ENCODE results near the gene CCL13. TPM values are rescaled to one million over a fixed set of nuclear protein-coding genes. Genes with fewer than 3 reads are reported as not detected.

Gene CCL13
- total and polyA plus RNA-seq, 10 of the 15 experiments (the other 5 are each of a cell fraction or from before 2014, with no cell fraction given): not detected

DNA sequence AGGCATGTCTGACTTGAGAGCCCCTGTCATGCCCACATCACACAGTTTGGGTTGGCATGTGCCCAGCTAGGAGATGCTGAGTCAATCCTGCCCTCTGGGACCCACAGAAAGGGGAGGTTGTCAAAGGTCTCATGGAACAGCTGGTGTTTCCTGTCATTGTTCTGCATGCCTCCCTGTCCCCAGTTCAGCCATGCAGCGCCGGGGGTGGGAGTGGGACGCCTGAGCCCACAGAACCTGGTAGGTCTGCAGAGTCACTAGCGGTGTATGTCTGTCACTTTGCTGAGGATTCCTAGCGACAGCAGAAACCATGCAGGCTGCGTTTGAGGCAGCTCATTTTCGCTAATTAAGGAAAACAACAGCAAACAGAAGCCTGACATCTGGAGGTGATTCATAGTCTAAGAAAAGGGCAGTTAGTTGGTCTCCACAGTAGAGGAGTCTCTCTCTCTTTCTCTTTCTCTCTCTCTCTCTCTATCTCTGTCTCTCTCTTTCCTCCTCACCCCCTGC lies 26.4 kb downstream of the CCL13 start:
- Histone ChIP-seq H3K4me3 (no peak overlapping the region), H3K27ac (ENCODE audit: control insufficient read depth, insufficient read depth) (no peak overlapping the region), H2AFZ (ENCODE audit: control insufficient read depth, low read depth, low read length) (no peak overlapping the region), H3K36me3 (ENCODE audit: control insufficient read depth in 2 of 2, insufficient read depth in 2 of 2, low read length in 1 of 2) (no peaks in the 10 kb centered on the region), H3K27me3 (replicated peaks in 1 of 2; ENCODE audit: control insufficient read depth in 2 of 2, insufficient read depth in 2 of 2, low read length in 1 of 2) (no peaks in the 10 kb centered on the region), H4K20me1 (ENCODE audit: control insufficient read depth, insufficient read depth) (no peaks in the 10 kb centered on the region; the same call in 1 of the 2 replicates), H3K79me2 (ENCODE audit: control insufficient read depth, insufficient read depth, low read length) (no peaks in the 10 kb centered on the region), H3K9me3 (replicated peaks; ENCODE audit: control insufficient read depth, insufficient read depth, low read length) (no peaks in the 10 kb centered on the region; the same call in 1 of the 3 replicates), H3K4me1 (ENCODE audit: control insufficient read depth, insufficient read depth, low read length) (peaks cover 22% of the 10 kb centered on the region), H3K4me2 (ENCODE audit: control insufficient read depth, insufficient read depth) (peak overlapping the region; percentile 50; the same call in 1 of the 2 replicates), H3K9ac (ENCODE audit: control insufficient read depth, insufficient read depth, low read length) (no peak overlapping the region)
- SMC1A ChIA-PET (ENCODE audit: uncharacterized antibody, unreplicated experiment): interaction anchor here (0.6 to 3.6 kb wide), 11 partner anchors 10 to 1207 kb away, joined by 3 to 20 read pairs (median 4); partner anchors contain the start of gene CCL13
- BruUV-seq (replicated peaks): no TSS peak
- RAD21 ChIA-PET (ENCODE audit: unreplicated experiment): interaction anchor here (0.9 to 1.3 kb wide), 6 partner anchors 9 to 707 kb away, joined by 3 to 7 read pairs (median 4); no protein-coding TSS in a partner anchor
- POLR2A ChIA-PET: interaction anchor here (0.6 to 1.6 kb wide), 3 partner anchors 11 to 149 kb away, joined by 3 to 5 read pairs (median 3); no protein-coding TSS in a partner anchor
- peak; percentile 68 for ATAC-seq
- FAIRE-seq: no peak
- intact Hi-C loops (cut with micrococcal nuclease; ENCODE audit: unreplicated experiment) (no loop called here), in situ Hi-C loops (cut with MboI) (no loop called here)
- 21% methylated on average over 7 of the region's 7 CpGs for WGBS (ENCODE audit: insufficient coverage, insufficient replicate concordance, low lambda C conversion rate, missing lambda C conversion rate)
- peak; percentile 49 for DNase-seq (ENCODE audit: low read depth, low spot score)
- CTCF ChIA-PET: interaction anchor here (0.6 to 3.5 kb wide), 12 partner anchors 10 to 184 kb away, joined by 3 to 40 read pairs (median 4); partner anchors contain the start of gene CCL1
- TF ChIP-seq GABPA (IDR thresholded peaks at IDR 0.05; ENCODE audit: low read depth) (no peak), FOXM1 (IDR thresholded peaks at IDR 0.05; ENCODE audit: low read depth, low read length) (no peak), PML (IDR thresholded peaks at IDR 0.05; ENCODE audit: low read length) (no peak), FOS (IDR thresholded peaks at IDR 0.05; ENCODE audit: borderline replicate concordance, extremely low read depth, insufficient read length) (no peak)
- TF ChIP-seq, protein P1, sequence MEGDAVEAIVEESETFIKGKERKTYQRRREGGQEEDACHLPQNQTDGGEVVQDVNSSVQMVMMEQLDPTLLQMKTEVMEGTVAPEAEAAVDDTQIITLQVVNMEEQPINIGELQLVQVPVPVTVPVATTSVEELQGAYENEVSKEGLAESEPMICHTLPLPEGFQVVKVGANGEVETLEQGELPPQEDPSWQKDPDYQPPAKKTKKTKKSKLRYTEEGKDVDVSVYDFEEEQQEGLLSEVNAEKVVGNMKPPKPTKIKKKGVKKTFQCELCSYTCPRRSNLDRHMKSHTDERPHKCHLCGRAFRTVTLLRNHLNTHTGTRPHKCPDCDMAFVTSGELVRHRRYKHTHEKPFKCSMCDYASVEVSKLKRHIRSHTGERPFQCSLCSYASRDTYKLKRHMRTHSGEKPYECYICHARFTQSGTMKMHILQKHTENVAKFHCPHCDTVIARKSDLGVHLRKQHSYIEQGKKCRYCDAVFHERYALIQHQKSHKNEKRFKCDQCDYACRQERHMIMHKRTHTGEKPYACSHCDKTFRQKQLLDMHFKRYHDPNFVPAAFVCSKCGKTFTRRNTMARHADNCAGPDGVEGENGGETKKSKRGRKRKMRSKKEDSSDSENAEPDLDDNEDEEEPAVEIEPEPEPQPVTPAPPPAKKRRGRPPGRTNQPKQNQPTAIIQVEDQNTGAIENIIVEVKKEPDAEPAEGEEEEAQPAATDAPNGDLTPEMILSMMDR (IDR thresholded peaks at IDR 0.05 in 2 of 3, conservative IDR thresholded peaks at IDR 0.05 in 1 of 3; ENCODE audit: control insufficient read depth in 2 of 3, extremely low read depth in 1 of 3, insufficient read depth in 1 of 3, low read depth in 3 of 3, low read length in 3 of 3): peak in 1 of 3 experiments; percentile 14; a peak in 1 of 6 replicates
- TF ChIP-seq, protein P2, sequence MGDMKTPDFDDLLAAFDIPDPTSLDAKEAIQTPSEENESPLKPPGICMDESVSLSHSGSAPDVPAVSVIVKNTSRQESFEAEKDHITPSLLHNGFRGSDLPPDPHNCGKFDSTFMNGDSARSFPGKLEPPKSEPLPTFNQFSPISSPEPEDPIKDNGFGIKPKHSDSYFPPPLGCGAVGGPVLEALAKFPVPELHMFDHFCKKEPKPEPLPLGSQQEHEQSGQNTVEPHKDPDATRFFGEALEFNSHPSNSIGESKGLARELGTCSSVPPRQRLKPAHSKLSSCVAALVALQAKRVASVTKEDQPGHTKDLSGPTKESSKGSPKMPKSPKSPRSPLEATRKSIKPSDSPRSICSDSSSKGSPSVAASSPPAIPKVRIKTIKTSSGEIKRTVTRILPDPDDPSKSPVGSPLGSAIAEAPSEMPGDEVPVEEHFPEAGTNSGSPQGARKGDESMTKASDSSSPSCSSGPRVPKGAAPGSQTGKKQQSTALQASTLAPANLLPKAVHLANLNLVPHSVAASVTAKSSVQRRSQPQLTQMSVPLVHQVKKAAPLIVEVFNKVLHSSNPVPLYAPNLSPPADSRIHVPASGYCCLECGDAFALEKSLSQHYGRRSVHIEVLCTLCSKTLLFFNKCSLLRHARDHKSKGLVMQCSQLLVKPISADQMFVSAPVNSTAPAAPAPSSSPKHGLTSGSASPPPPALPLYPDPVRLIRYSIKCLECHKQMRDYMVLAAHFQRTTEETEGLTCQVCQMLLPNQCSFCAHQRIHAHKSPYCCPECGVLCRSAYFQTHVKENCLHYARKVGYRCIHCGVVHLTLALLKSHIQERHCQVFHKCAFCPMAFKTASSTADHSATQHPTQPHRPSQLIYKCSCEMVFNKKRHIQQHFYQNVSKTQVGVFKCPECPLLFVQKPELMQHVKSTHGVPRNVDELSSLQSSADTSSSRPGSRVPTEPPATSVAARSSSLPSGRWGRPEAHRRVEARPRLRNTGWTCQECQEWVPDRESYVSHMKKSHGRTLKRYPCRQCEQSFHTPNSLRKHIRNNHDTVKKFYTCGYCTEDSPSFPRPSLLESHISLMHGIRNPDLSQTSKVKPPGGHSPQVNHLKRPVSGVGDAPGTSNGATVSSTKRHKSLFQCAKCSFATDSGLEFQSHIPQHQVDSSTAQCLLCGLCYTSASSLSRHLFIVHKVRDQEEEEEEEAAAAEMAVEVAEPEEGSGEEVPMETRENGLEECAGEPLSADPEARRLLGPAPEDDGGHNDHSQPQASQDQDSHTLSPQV (IDR thresholded peaks at IDR 0.05): no peak
- TF ChIP-seq, protein P3, sequence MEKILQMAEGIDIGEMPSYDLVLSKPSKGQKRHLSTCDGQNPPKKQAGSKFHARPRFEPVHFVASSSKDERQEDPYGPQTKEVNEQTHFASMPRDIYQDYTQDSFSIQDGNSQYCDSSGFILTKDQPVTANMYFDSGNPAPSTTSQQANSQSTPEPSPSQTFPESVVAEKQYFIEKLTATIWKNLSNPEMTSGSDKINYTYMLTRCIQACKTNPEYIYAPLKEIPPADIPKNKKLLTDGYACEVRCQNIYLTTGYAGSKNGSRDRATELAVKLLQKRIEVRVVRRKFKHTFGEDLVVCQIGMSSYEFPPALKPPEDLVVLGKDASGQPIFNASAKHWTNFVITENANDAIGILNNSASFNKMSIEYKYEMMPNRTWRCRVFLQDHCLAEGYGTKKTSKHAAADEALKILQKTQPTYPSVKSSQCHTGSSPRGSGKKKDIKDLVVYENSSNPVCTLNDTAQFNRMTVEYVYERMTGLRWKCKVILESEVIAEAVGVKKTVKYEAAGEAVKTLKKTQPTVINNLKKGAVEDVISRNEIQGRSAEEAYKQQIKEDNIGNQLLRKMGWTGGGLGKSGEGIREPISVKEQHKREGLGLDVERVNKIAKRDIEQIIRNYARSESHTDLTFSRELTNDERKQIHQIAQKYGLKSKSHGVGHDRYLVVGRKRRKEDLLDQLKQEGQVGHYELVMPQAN (conservative IDR thresholded peaks at IDR 0.05): no peak
- TF ChIP-seq, protein P4, sequence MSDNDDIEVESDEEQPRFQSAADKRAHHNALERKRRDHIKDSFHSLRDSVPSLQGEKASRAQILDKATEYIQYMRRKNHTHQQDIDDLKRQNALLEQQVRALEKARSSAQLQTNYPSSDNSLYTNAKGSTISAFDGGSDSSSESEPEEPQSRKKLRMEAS (IDR thresholded peaks at IDR 0.05; ENCODE audit: low read depth, low read length): no peak
- TF ChIP-seq, protein P5, sequence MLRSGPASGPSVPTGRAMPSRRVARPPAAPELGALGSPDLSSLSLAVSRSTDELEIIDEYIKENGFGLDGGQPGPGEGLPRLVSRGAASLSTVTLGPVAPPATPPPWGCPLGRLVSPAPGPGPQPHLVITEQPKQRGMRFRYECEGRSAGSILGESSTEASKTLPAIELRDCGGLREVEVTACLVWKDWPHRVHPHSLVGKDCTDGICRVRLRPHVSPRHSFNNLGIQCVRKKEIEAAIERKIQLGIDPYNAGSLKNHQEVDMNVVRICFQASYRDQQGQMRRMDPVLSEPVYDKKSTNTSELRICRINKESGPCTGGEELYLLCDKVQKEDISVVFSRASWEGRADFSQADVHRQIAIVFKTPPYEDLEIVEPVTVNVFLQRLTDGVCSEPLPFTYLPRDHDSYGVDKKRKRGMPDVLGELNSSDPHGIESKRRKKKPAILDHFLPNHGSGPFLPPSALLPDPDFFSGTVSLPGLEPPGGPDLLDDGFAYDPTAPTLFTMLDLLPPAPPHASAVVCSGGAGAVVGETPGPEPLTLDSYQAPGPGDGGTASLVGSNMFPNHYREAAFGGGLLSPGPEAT (IDR thresholded peaks at IDR 0.05; ENCODE audit: low read depth): 0 out of 2 replicates have a peak, but pooled peaks have one; percentile 20
- TF ChIP-seq, protein P6, sequence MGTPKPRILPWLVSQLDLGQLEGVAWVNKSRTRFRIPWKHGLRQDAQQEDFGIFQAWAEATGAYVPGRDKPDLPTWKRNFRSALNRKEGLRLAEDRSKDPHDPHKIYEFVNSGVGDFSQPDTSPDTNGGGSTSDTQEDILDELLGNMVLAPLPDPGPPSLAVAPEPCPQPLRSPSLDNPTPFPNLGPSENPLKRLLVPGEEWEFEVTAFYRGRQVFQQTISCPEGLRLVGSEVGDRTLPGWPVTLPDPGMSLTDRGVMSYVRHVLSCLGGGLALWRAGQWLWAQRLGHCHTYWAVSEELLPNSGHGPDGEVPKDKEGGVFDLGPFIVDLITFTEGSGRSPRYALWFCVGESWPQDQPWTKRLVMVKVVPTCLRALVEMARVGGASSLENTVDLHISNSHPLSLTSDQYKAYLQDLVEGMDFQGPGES (IDR thresholded peaks at IDR 0.05): no peak

All from GM12878 (cell line).